ENCODE measurements around the gene CASP10. TPM values are rescaled to one million over a fixed set of nuclear protein-coding genes. Genes with fewer than 3 reads are reported as not detected.

Gene CASP10
- total and polyA plus RNA-seq, 2 experiments from 2014 or later, result 2.9 to 5.1 TPM

- H3K4me1 ChIP-seq (ENCODE audit: insufficient read depth), result no peaks in the 10 kb centered on the region
- H3K79me2 ChIP-seq (ENCODE audit: insufficient read depth), result no peaks in the 10 kb centered on the region
- H3K9me3 ChIP-seq (ENCODE audit: low read depth), result no peaks in the 10 kb centered on the region
- no peaks in the 10 kb centered on the region for H4K20me1 ChIP-seq (ENCODE audit: insufficient read depth)
- H3K27me3 ChIP-seq (replicated peaks; ENCODE audit: insufficient read depth), result no peaks in the 10 kb centered on the region
- no peak overlapping the region for H2AFZ ChIP-seq
- H3F3A ChIP-seq (ENCODE audit: insufficient read depth), result no peaks in the 10 kb centered on the region
- no peaks in the 10 kb centered on the region for H3K9me2 ChIP-seq (ENCODE audit: insufficient read depth)
- no peak overlapping the region for H3K4me3 ChIP-seq
- DNase-seq, result peak; percentile 48
- H3K27ac ChIP-seq, result no peak overlapping the region
- 90 to 91% methylated on average over 6 of the region's 6 CpGs for WGBS, 2 experiments (ENCODE audit: low coverage in 1 of 2, low lambda C conversion rate in 2 of 2, missing lambda C conversion rate in 2 of 2)
- no peak for TF ChIP-seq EZH2 (IDR thresholded peaks at IDR 0.05; ENCODE audit: insufficient read depth, poor library complexity, severe bottlenecking)
- TF ChIP-seq EZH2phosphoT487 (IDR thresholded peaks at IDR 0.05; ENCODE audit: insufficient read depth, low read depth), result no peak
- no peak overlapping the region for H3K4me2 ChIP-seq (ENCODE audit: unreplicated experiment)
- in situ Hi-C loops (cut with MboI), result no loop called here
- no peak overlapping the region for H3K9ac ChIP-seq
- no peaks in the 10 kb centered on the region for H3K36me3 ChIP-seq (ENCODE audit: low read depth)
These were observed 35.8 kb downstream of the CASP10 start for GRCh38 chr2:201218780-201219179.

GRCh38 chr2:201219328-201220096 is 36.6 kb downstream of the CASP10 start:
- H3F3A ChIP-seq (ENCODE audit: insufficient read depth), result no peaks in the 10 kb centered on the region
- no peak for TF ChIP-seq EZH2phosphoT487 (IDR thresholded peaks at IDR 0.05; ENCODE audit: insufficient read depth, low read depth)
- no peak for TF ChIP-seq EZH2 (IDR thresholded peaks at IDR 0.05; ENCODE audit: insufficient read depth, poor library complexity, severe bottlenecking)
- no peaks in the 10 kb centered on the region for H3K27me3 ChIP-seq (replicated peaks; ENCODE audit: insufficient read depth)
- no peak overlapping the region for H3K4me2 ChIP-seq (ENCODE audit: unreplicated experiment)
- no peaks in the 10 kb centered on the region for H3K9me3 ChIP-seq (ENCODE audit: low read depth)
- no peaks in the 10 kb centered on the region for H3K36me3 ChIP-seq (ENCODE audit: low read depth)
- no peak overlapping the region for H3K4me3 ChIP-seq
- no peak for DNase-seq
- H3K79me2 ChIP-seq (ENCODE audit: insufficient read depth), result no peaks in the 10 kb centered on the region
- no peak overlapping the region for H3K27ac ChIP-seq
- in situ Hi-C loops (cut with MboI), result no loop called here
- H3K9ac ChIP-seq, result no peak overlapping the region
- WGBS, 2 experiments (ENCODE audit: low coverage in 1 of 2, low lambda C conversion rate in 2 of 2, missing lambda C conversion rate in 2 of 2), result 69 to 75% methylated on average over 5 of the region's 5 CpGs
- H3K4me1 ChIP-seq (ENCODE audit: insufficient read depth), result no peaks in the 10 kb centered on the region
- H4K20me1 ChIP-seq (ENCODE audit: insufficient read depth), result no peaks in the 10 kb centered on the region
- H2AFZ ChIP-seq, result no peak overlapping the region
- no peaks in the 10 kb centered on the region for H3K9me2 ChIP-seq (ENCODE audit: insufficient read depth)

GRCh38 chr2:201220102-201220570 is 37.2 kb downstream of the CASP10 start:
- no peak for DNase-seq
- H2AFZ ChIP-seq, result no peak overlapping the region
- no peaks in the 10 kb centered on the region for H3K9me2 ChIP-seq (ENCODE audit: insufficient read depth)
- no peaks in the 10 kb centered on the region for H3K4me1 ChIP-seq (ENCODE audit: insufficient read depth)
- no peak for TF ChIP-seq EZH2 (IDR thresholded peaks at IDR 0.05; ENCODE audit: insufficient read depth, poor library complexity, severe bottlenecking)
- no peak for TF ChIP-seq EZH2phosphoT487 (IDR thresholded peaks at IDR 0.05; ENCODE audit: insufficient read depth, low read depth)
- no peaks in the 10 kb centered on the region for H4K20me1 ChIP-seq (ENCODE audit: insufficient read depth)
- no peak overlapping the region for H3K9ac ChIP-seq
- no peak overlapping the region for H3K4me2 ChIP-seq (ENCODE audit: unreplicated experiment)
- WGBS, 2 experiments (ENCODE audit: low coverage in 1 of 2, low lambda C conversion rate in 2 of 2, missing lambda C conversion rate in 2 of 2), result 78 to 85% methylated on average over 4 of the region's 4 CpGs
- no peaks in the 10 kb centered on the region for H3F3A ChIP-seq (ENCODE audit: insufficient read depth)
- in situ Hi-C loops (cut with MboI), result no loop called here
- H3K9me3 ChIP-seq (ENCODE audit: low read depth), result no peaks in the 10 kb centered on the region
- H3K4me3 ChIP-seq, result no peak overlapping the region
- H3K27ac ChIP-seq, result no peak overlapping the region
- H3K36me3 ChIP-seq (ENCODE audit: low read depth), result no peaks in the 10 kb centered on the region
- H3K79me2 ChIP-seq (ENCODE audit: insufficient read depth), result no peaks in the 10 kb centered on the region
- no peaks in the 10 kb centered on the region for H3K27me3 ChIP-seq (replicated peaks; ENCODE audit: insufficient read depth)

- H3K4me3 ChIP-seq, result no peak overlapping the region
- TF ChIP-seq EZH2phosphoT487 (IDR thresholded peaks at IDR 0.05; ENCODE audit: insufficient read depth, low read depth) (no peak), EZH2 (IDR thresholded peaks at IDR 0.05; ENCODE audit: insufficient read depth, poor library complexity, severe bottlenecking) (no peak)
- WGBS, 2 experiments (ENCODE audit: low coverage in 1 of 2, low lambda C conversion rate in 2 of 2, missing lambda C conversion rate in 2 of 2), result 65 to 66% methylated on average over 8 of the region's 8 CpGs
- H3K36me3 ChIP-seq (ENCODE audit: low read depth), result no peaks in the 10 kb centered on the region
- H3K79me2 ChIP-seq (ENCODE audit: insufficient read depth), result no peaks in the 10 kb centered on the region
- no peak overlapping the region for H2AFZ ChIP-seq
- H3K4me1 ChIP-seq (ENCODE audit: insufficient read depth), result peaks cover 3% of the 10 kb centered on the region; the same call in 1 of the 2 replicates
- no peak for DNase-seq
- no peaks in the 10 kb centered on the region for H3K27me3 ChIP-seq (replicated peaks; ENCODE audit: insufficient read depth)
- H4K20me1 ChIP-seq (ENCODE audit: insufficient read depth), result no peaks in the 10 kb centered on the region
- no peak overlapping the region for H3K27ac ChIP-seq
- no peaks in the 10 kb centered on the region for H3K9me3 ChIP-seq (ENCODE audit: low read depth)
- in situ Hi-C loops (cut with MboI), result no loop called here
- H3F3A ChIP-seq (ENCODE audit: insufficient read depth), result no peaks in the 10 kb centered on the region
- H3K4me2 ChIP-seq (ENCODE audit: unreplicated experiment), result no peak overlapping the region
- no peak overlapping the region for H3K9ac ChIP-seq
- no peaks in the 10 kb centered on the region for H3K9me2 ChIP-seq (ENCODE audit: insufficient read depth)
These were observed 40.4 kb downstream of the CASP10 start for GRCh38 chr2:201223089-201224073.

Measured in GM23248 (cell line).